Left colon (tissue), 2 donors: ENCODE data around the gene CWC25. TPM values are rescaled to one million over a fixed set of nuclear protein-coding genes. Genes with fewer than 3 reads are reported as not detected.
"Not testable (repeated sequence)": the region's sequence is repeated elsewhere in the genome, so short reads cannot be mapped to it uniquely, and the experiment has no call there.

Source experiments
- ATAC-seq: fragments of 200-7000 bp; cut with Tn5 transposase; one replicate; pipeline ENCODE4 v1.9.1; 2020; ENCODE audit warnings: mild to moderate bottlenecking, moderate library complexity
- DNase-seq, 2 donors: peaks; one replicate each; pipeline ENCODE4 v3.0.0-alpha.2; 2020
- intact Hi-C, 2 donors: fragments of 100-400 bp; cut with DNase I in 1 of 2; cut with micrococcal nuclease in 1 of 2; formaldehyde crosslinking; loops; one replicate each; pipeline versions ENCODE4 v1.11.2 to v1.14.0; 2022; cut with DNase I, micrococcal nuclease
- total RNA-seq, 2 donors: library from RNA; stranded (reverse); fragmentation: NEBNext Ultra II Directional; extraction: Animal tissue kit (Norgen Biotek cat#: 25700); gene quantifications; one replicate each; pipeline ENCODE4 v1.2.1, GENCODE V29; 2021
- donor health status: DM: no; HTN: no; CAD: no.
- donor health status: DM: yes; HTN: yes; CAD: no.

Gene CWC25
- total RNA-seq, 2 donors from 2014 or later = 19.0 to 21.0 TPM

- ATAC-seq, DNase-seq, intact Hi-C loops: not testable (repeated sequence)
Observed at GRCh38 chr17:38855101-38855714, 30.1 kb upstream of the CWC25 start.

- intact Hi-C loops = no loop called here
- DNase-seq = peak; percentile 97
- peak; percentile 95 for ATAC-seq
Observed at GRCh38 chr17:38853292-38854219, 28.4 kb upstream of the CWC25 start, which contains the start of gene RPL23. Gene RPL23 (minus strand): TSS chr17:38853721. CDS start chr17:38853710, 11 bp downstream.

GRCh38 chr17:38852771-38853291 is 27.7 kb upstream of the CWC25 start:
- DNase-seq (no peak), ATAC-seq (peak; percentile 17)
- intact Hi-C loops = no loop called here

- ATAC-seq (no peak), DNase-seq (no peak)
- intact Hi-C loops = no loop called here
Observed at GRCh38 chr17:38851434-38851833, 26.3 kb upstream of the CWC25 start.

GRCh38 chr17:38850374-38850773 is 25.3 kb upstream of the CWC25 start:
- intact Hi-C loops = no loop called here
- no peak for DNase-seq
- ATAC-seq = no peak

GRCh38 chr17:38848939-38849605 is 24.0 kb upstream of the CWC25 start:
- intact Hi-C loops = no loop called here
- DNase-seq (no peak), ATAC-seq (no peak)

GRCh38 chr17:38848557-38848891 is 23.4 kb upstream of the CWC25 start:
- no peak for ATAC-seq
- DNase-seq = no peak
- intact Hi-C loops = no loop called here

GRCh38 chr17:38844261-38844757 is 19.2 kb upstream of the CWC25 start:
- ATAC-seq = peak; percentile 54
- intact Hi-C loops = no loop called here
- DNase-seq = peak in 1 of 2 donors; percentile 57

- ATAC-seq = no peak
- intact Hi-C loops = no loop called here
- DNase-seq = no peak
Observed at GRCh38 chr17:38825762-38826247, 684 bp upstream of the CWC25 start.

- intact Hi-C loops = no loop called here
- DNase-seq (no peak), ATAC-seq (no peak)
Observed at GRCh38 chr17:38815576-38816193, 9.4 kb downstream of the CWC25 start.

GRCh38 chr17:38809828-38810227 is 15.3 kb downstream of the CWC25 start:
- intact Hi-C loops = no loop called here
- DNase-seq = no peak
- no peak for ATAC-seq

GRCh38 chr17:38800237-38800760 is 24.8 kb downstream of the CWC25 start:
- DNase-seq = no peak
- intact Hi-C loops = no loop called here

GRCh38 chr17:38799501-38800236 is 25.5 kb downstream of the CWC25 start, which contains the start of gene PIP4K2B:
Gene PIP4K2B (minus strand): TSS chr17:38799556. CDS start chr17:38799424, 132 bp downstream.
- intact Hi-C loops = no loop called here
- ATAC-seq (peak; percentile 92), DNase-seq (peak; percentile 96 to 98)

More at GRCh38 chr17:38800237-38800760, 24.8 kb downstream of the CWC25 start:
- ATAC-seq = no peak

- peak; percentile 50 to 62 for DNase-seq
- intact Hi-C loops = no loop called here
- ATAC-seq = peak; percentile 27
Observed at GRCh38 chr17:38798614-38799500, 26.3 kb downstream of the CWC25 start.

GRCh38 chr17:38797828-38798227 is 27.3 kb downstream of the CWC25 start:
- intact Hi-C loops = no loop called here
- DNase-seq (no peak), ATAC-seq (no peak)

- ATAC-seq = no peak
- intact Hi-C loops = no loop called here
- no peak for DNase-seq
Observed at GRCh38 chr17:38797158-38797490, 28.0 kb downstream of the CWC25 start.
